Measurements from ENCODE around the gene BPI.

- no peak for TF ChIP-seq CTCF (IDR thresholded peaks at IDR 0.05)
- no peak for TF ChIP-seq EZH2 (IDR thresholded peaks at IDR 0.05; ENCODE audit: borderline replicate concordance, insufficient read depth, low read depth, low read length, poor library complexity, severe bottlenecking)
Observed at GRCh38 chr20:38311491-38311890, 7.5 kb downstream of the BPI start.

Measured in B cell (primary cell).